ENCODE data around the gene IQSEC3. TPM values are rescaled to one million over a fixed set of nuclear protein-coding genes. Genes with fewer than 3 reads are reported as not detected.

Gene IQSEC3
- total RNA-seq, 4 donors from 2014 or later: 0.65 to 10.5 (median 0.76) TPM

DNA sequence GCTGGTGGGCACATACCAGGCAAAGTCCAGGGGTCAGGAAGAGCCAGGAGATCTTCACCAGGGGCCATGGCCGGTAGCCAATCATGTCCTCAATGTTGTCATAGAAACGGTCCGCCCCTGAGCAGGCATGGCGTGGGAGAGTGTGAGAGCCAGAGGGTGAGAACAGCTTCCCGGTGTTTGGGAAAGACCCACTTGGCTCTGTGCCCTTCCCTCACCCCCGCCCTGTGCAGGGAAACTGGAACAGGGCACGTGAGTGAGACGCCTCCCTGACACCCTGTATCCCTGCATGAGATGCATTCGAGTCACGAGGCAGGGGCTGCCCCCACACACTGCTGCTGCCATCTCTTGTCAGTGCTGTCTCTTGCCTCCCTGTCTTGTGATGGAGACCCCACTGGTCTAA is 126.7 kb downstream of the IQSEC3 start:
- no peak for TF ChIP-seq CTCF (IDR thresholded peaks at IDR 0.05; ENCODE audit: low read depth)

GRCh38 chr12:194276-194675 is 127.7 kb downstream of the IQSEC3 start:
- TF ChIP-seq CTCF (IDR thresholded peaks at IDR 0.05; ENCODE audit: low read depth): no peak

DNA sequence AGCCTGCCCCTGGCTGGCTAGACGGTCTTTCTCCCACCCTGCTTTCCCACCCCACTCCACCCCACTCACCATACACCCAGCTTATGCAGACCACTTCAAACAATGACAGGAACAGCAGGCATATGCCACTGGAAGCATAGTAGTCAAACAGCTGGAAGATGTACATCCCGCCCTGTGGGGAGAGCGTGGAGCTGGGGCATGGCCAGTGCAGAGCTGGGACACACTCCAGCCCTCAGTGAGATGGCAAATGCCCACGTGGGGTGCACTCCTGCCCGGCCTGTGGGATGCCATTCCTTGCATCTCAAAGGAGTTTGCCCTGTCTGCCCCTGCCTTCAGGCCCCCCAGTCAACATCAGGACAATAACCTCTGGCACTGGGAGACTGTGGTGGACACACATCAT is 128.6 kb downstream of the IQSEC3 start:
- no peak for TF ChIP-seq CTCF (IDR thresholded peaks at IDR 0.05; ENCODE audit: low read depth)

- TF ChIP-seq CTCF (IDR thresholded peaks at IDR 0.05; ENCODE audit: low read depth): no peak
These were observed 129.4 kb downstream of the IQSEC3 start for GRCh38 chr12:195951-196350.

GRCh38 chr12:196436-196835 is 129.9 kb downstream of the IQSEC3 start:
- TF ChIP-seq CTCF (IDR thresholded peaks at IDR 0.05; ENCODE audit: low read depth): no peak

- no peak for TF ChIP-seq CTCF (IDR thresholded peaks at IDR 0.05; ENCODE audit: low read depth)
These were observed 130.8 kb downstream of the IQSEC3 start for GRCh38 chr12:197347-197746.

DNA sequence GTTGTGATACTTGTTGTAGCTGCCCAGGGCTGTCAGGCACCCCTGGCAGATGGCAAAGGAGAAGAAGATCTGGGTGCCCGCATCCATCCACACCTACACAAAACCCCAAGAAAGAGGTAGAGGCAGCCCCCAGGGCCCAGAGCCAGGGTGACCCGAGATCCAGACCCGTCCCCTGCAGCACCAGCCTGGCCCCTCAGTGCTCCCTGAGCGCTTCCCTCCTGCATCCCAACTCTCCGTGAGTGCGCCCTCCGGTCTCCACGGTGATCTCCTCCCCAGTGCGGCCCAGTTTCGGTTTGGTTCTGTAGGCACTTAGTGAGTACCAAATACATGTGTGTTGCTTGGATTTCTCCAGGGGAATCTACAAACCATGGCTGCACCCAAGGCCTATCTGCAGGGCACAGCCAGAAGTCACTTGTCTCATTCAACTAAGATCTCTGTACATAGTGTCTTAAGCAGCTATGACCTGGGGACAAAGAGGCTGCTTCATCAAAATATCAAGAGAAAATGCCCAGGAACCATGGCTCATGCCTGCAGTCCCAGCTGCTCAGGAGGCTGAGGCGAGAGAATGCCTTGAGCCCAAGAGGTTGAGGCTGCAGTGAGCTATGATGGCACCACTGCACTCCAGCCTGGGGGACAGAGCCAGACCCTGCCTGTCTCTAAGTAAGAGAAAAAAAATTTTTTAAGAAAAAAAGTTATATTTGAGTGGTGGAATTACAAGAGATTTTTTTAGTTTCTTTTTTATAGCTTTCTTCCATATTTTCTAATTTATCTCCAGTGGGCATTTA is 131.5 kb downstream of the IQSEC3 start:
- no peak for TF ChIP-seq CTCF (IDR thresholded peaks at IDR 0.05; ENCODE audit: low read depth)

Data from subcutaneous adipose tissue (tissue), 4 donors.